Measurements from ENCODE around the gene HINT2. TPM values are rescaled to one million over a fixed set of nuclear protein-coding genes. Genes with fewer than 3 reads are reported as not detected.

HINT2 gene
- total RNA-seq, 1 donor, result 17.0 TPM

DNA sequence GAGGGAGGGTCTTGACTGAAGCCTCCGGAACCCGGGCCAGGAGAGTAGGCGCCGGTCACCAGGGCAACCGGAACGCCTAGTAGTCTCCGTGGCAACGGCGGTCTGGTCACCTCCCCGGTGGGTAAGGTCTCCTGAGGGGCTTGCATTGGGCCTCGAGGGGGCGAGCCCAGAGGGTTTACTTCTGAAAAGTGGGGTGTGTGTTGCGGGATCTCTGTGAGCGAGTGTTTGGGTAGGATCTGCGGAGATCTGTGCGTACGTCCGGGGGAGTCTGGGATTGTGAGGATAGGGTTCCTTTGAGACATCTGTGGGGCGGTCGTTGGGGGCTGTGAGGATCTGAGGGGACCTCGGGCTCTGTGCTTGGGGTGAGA lies 13.9 kb upstream of the HINT2 start, which contains the start of gene FAM221B:
Gene FAM221B (minus strand): TSS at position 17 of the 368 bp plus-strand sequence. CDS start 2,571 bp downstream, outside the sequence.
- TF ChIP-seq, protein P1, sequence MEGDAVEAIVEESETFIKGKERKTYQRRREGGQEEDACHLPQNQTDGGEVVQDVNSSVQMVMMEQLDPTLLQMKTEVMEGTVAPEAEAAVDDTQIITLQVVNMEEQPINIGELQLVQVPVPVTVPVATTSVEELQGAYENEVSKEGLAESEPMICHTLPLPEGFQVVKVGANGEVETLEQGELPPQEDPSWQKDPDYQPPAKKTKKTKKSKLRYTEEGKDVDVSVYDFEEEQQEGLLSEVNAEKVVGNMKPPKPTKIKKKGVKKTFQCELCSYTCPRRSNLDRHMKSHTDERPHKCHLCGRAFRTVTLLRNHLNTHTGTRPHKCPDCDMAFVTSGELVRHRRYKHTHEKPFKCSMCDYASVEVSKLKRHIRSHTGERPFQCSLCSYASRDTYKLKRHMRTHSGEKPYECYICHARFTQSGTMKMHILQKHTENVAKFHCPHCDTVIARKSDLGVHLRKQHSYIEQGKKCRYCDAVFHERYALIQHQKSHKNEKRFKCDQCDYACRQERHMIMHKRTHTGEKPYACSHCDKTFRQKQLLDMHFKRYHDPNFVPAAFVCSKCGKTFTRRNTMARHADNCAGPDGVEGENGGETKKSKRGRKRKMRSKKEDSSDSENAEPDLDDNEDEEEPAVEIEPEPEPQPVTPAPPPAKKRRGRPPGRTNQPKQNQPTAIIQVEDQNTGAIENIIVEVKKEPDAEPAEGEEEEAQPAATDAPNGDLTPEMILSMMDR (IDR thresholded peaks at IDR 0.05; ENCODE audit: extremely low read depth, low read depth, low read length), result no peak
- Histone ChIP-seq H3K27ac (ENCODE audit: low read depth, low read length) (peak within 1 kb of the TSS; percentile 65), H3K36me3 (ENCODE audit: insufficient read depth, low read length) (no peaks in the 10 kb centered on the region), H2AFZ (ENCODE audit: low read length) (peak within 1 kb of the TSS; percentile 93), H3K4me1 (ENCODE audit: insufficient read depth, low read length) (peaks cover 30% of the 10 kb centered on the region), H3K27me3 (ENCODE audit: insufficient read depth, low read length) (no peaks in the 10 kb centered on the region), H4K20me1 (ENCODE audit: insufficient read depth, low read length) (no peaks in the 10 kb centered on the region), H3K79me2 (ENCODE audit: insufficient read depth, low read length) (peaks cover 6% of the 10 kb centered on the region), H3K9me3 (ENCODE audit: low read depth, low read length) (no peaks in the 10 kb centered on the region), H3K4me2 (ENCODE audit: insufficient read depth, low read length) (peak within 1 kb of the TSS; percentile 88), H3K4me3 (ENCODE audit: insufficient read depth, low read length) (peak within 1 kb of the TSS; percentile 80)
- DNase-seq (ENCODE audit: insufficient read length, low spot score, missing footprints), result peak; percentile 66

- Histone ChIP-seq H2AFZ (ENCODE audit: low read length) (peak overlapping the region; percentile 11), H3K4me2 (ENCODE audit: insufficient read depth, low read length) (no peak overlapping the region), H3K27ac (ENCODE audit: low read depth, low read length) (peak overlapping the region; percentile 27), H3K9me3 (ENCODE audit: low read depth, low read length) (no peaks in the 10 kb centered on the region), H3K4me1 (ENCODE audit: insufficient read depth, low read length) (peaks cover 26% of the 10 kb centered on the region), H3K27me3 (ENCODE audit: insufficient read depth, low read length) (no peaks in the 10 kb centered on the region), H3K79me2 (ENCODE audit: insufficient read depth, low read length) (peaks cover 6% of the 10 kb centered on the region), H4K20me1 (ENCODE audit: insufficient read depth, low read length) (no peaks in the 10 kb centered on the region), H3K4me3 (ENCODE audit: insufficient read depth, low read length) (no peak overlapping the region), H3K36me3 (ENCODE audit: insufficient read depth, low read length) (no peaks in the 10 kb centered on the region)
- peak; percentile 95 for DNase-seq (ENCODE audit: insufficient read length, low spot score, missing footprints)
- TF ChIP-seq, protein P1 (IDR thresholded peaks at IDR 0.05; ENCODE audit: extremely low read depth, low read depth, low read length), result no peak
Observed at GRCh38 chr9:35827486-35827885, 12.6 kb upstream of the HINT2 start.

- Histone ChIP-seq H3K4me2 (ENCODE audit: insufficient read depth, low read length) (peak overlapping the region; percentile 77), H3K27me3 (ENCODE audit: insufficient read depth, low read length) (no peaks in the 10 kb centered on the region), H4K20me1 (ENCODE audit: insufficient read depth, low read length) (no peaks in the 10 kb centered on the region), H3K36me3 (ENCODE audit: insufficient read depth, low read length) (no peaks in the 10 kb centered on the region), H3K79me2 (ENCODE audit: insufficient read depth, low read length) (peaks cover 6% of the 10 kb centered on the region), H2AFZ (ENCODE audit: low read length) (peak overlapping the region; percentile 93), H3K9me3 (ENCODE audit: low read depth, low read length) (no peaks in the 10 kb centered on the region), H3K4me1 (ENCODE audit: insufficient read depth, low read length) (peaks cover 26% of the 10 kb centered on the region), H3K4me3 (ENCODE audit: insufficient read depth, low read length) (no peak overlapping the region), H3K27ac (ENCODE audit: low read depth, low read length) (peak overlapping the region; percentile 4)
- TF ChIP-seq, protein P1 (IDR thresholded peaks at IDR 0.05; ENCODE audit: extremely low read depth, low read depth, low read length), result peak; percentile 86
- DNase-seq (ENCODE audit: insufficient read length, low spot score, missing footprints), result peak; percentile 88
Observed at GRCh38 chr9:35826071-35826701, 11.3 kb upstream of the HINT2 start.

DNA sequence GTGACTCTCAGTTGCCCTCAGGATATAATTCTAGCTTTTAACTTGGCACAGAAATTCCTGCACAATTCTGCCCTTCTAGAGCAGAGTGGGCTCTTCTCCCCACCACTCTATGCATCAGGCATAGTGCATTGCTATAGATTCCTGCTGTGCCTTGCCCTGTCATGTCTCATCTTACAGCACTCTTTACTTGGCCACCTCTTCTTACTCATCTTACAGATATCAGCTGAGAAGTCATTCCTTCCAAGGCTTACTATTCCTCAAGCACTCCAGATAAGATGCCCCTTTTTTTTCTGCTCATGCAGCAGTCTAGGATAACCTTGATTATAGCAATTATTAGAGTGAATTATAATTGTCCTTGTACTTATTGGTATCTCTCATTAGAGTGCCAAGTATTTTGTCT lies 8.1 kb upstream of the HINT2 start:
- no peak overlapping the region for H3K4me2 ChIP-seq (ENCODE audit: insufficient read depth, low read length)
- no peaks in the 10 kb centered on the region for H3K36me3 ChIP-seq (ENCODE audit: insufficient read depth, low read length)
- no peak for DNase-seq (ENCODE audit: insufficient read length, low spot score, missing footprints)

More for the DNA sequence above, 8.1 kb upstream of the HINT2 start:
- Histone ChIP-seq H3K27ac (ENCODE audit: low read depth, low read length) (no peak overlapping the region), H3K27me3 (ENCODE audit: insufficient read depth, low read length) (no peaks in the 10 kb centered on the region), H3K79me2 (ENCODE audit: insufficient read depth, low read length) (no peaks in the 10 kb centered on the region), H3K4me3 (ENCODE audit: insufficient read depth, low read length) (no peak overlapping the region), H2AFZ (ENCODE audit: low read length) (no peak overlapping the region), H3K4me1 (ENCODE audit: insufficient read depth, low read length) (peaks cover 23% of the 10 kb centered on the region), H4K20me1 (ENCODE audit: insufficient read depth, low read length) (no peaks in the 10 kb centered on the region), H3K9me3 (ENCODE audit: low read depth, low read length) (no peaks in the 10 kb centered on the region)
- TF ChIP-seq, protein P1 (IDR thresholded peaks at IDR 0.05; ENCODE audit: extremely low read depth, low read depth, low read length), result no peak

Measured in osteoblast (primary cell).